ENCODE measurements around the gene RAP1A. TPM values are rescaled to one million over a fixed set of nuclear protein-coding genes. Genes with fewer than 3 reads are reported as not detected.

RAP1A gene
- total RNA-seq, 2 donors from 2014 or later, result 31.4 to 39.1 TPM

DNA sequence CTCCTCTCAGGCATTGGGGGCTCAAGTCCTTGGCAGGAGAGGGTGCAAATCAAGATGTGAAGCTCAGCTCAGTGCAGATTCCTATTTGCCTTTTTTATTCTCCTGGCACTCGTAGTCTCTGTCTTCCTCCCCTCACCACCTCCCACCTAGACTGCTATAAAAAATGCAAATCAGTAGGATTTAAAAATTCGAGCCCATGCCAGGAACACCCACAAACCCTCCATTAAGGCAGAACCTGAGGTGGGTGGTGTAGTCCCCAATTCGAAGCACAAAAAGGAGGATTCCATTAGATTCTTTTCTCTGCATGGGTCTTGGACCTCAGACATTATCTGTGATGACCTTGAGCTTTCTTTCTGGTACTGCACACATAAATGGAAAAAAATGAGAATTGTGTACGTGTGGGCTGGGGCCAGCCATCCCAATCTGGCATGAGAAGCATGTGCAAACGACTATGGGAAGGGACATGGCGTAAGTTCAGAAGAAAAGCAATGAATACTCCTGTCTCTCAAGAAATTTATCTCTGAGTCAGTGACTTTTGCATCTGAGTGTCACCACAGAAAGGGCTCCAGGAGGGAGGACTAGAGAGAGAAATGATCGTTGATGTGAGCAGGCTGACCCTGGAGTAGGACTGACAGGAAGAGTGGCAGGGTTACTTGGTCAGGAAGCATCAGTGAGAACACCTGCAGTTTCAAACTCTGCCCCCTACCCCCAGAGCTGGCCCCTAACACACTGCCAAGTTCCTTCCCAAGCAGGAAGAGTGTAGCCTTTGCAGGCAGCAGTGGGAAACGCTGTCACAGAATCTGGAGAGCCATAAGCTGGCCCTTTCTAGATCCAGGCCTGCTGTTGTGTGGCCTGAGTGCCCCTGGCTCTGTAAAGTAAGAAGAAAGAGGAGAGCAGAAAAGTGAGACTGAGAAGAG is 117.9 kb downstream of the RAP1A start:
- Histone ChIP-seq H3K4me3 (no peak overlapping the region), H3K9me3 (no peaks in the 10 kb centered on the region), H3K27ac (peak overlapping the region; percentile 90 to 92), H3K36me3 (no peaks in the 10 kb centered on the region), H3K4me1 (replicated peaks) (no peaks in the 10 kb centered on the region), H3K27me3 (replicated peaks; ENCODE audit: insufficient read depth) (no peaks in the 10 kb centered on the region)
- no peak for TF ChIP-seq POLR2AphosphoS5 (IDR thresholded peaks at IDR 0.05)
- TF ChIP-seq POLR2A (IDR thresholded peaks at IDR 0.05), result no peak
- TF ChIP-seq, protein P1, sequence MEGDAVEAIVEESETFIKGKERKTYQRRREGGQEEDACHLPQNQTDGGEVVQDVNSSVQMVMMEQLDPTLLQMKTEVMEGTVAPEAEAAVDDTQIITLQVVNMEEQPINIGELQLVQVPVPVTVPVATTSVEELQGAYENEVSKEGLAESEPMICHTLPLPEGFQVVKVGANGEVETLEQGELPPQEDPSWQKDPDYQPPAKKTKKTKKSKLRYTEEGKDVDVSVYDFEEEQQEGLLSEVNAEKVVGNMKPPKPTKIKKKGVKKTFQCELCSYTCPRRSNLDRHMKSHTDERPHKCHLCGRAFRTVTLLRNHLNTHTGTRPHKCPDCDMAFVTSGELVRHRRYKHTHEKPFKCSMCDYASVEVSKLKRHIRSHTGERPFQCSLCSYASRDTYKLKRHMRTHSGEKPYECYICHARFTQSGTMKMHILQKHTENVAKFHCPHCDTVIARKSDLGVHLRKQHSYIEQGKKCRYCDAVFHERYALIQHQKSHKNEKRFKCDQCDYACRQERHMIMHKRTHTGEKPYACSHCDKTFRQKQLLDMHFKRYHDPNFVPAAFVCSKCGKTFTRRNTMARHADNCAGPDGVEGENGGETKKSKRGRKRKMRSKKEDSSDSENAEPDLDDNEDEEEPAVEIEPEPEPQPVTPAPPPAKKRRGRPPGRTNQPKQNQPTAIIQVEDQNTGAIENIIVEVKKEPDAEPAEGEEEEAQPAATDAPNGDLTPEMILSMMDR (IDR thresholded peaks at IDR 0.05), result no peak
- intact Hi-C loops (cut with DNase I), result no loop called here
- 30% methylated on average over 8 of the region's 8 CpGs for WGBS
- DNase-seq (ENCODE audit: low spot score), result no peak

DNA sequence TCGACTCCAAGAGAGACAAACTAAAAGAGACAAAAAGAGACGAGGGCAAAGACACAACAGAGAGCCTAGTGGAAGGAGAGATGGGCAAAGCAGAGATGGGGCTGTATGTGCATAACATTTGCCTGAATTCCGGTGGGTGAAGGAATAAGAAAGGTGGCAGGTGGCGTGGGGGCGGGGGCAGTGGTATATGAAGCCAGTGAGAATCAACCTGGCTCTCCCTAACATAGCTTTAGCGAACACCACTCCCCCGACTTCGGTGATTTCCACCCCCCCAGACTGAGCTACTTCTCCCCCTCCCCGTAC is 118.5 kb downstream of the RAP1A start:
- no peaks in the 10 kb centered on the region for H3K36me3 ChIP-seq
- no peaks in the 10 kb centered on the region for H3K27me3 ChIP-seq (replicated peaks; ENCODE audit: insufficient read depth)
- no peaks in the 10 kb centered on the region for H3K9me3 ChIP-seq
- no peaks in the 10 kb centered on the region for H3K4me1 ChIP-seq (replicated peaks)
- peak overlapping the region; percentile 48 to 61 for H3K4me3 ChIP-seq
- intact Hi-C loops (cut with DNase I), result no loop called here
- TF ChIP-seq, protein P1 (IDR thresholded peaks at IDR 0.05), result no peak
- TF ChIP-seq POLR2A (IDR thresholded peaks at IDR 0.05) (no peak), POLR2AphosphoS5 (IDR thresholded peaks at IDR 0.05) (no peak)
- DNase-seq (ENCODE audit: low spot score), result no peak
- H3K27ac ChIP-seq, result peak overlapping the region; percentile 90 to 92
- 12% methylated on average over 9 of the region's 9 CpGs for WGBS

DNA sequence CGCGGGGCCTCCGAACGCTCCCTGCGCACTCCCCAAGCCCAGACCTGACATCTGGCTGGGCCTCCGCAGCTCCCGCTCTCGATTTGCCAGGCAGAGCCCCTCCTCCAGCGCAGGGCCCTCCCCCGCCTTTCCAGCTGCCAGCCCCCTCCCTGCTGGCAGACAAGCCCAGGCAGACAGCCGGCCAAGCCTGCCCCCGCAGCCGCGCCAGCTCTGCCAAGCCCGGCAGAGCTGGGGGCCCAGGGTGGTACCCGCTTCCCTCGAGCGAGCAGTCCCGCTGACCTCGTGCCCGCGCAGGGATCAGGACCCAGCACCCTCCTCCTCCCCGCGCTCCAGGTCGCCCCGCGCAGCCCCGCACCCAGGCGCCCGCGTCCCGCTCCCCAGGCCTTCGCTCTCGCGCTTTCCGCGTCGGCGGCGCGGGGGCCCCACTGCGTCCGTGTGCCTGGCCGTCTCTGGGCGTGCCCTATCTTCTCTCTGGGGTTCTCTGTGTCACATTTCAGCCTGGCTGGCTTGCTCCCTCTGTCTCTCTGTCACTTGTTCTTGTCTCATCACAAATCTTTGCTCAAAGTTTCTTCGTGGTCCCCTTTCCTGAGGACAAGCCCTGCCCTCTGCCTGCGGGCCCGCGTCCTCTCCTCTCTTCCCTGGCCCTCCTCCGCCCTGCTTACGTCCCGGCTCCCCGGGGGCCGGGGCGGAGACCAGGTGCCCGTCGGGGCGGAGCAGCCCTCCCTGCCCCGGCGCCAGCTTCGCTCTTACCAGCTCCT is 119.0 kb downstream of the RAP1A start:
- WGBS, result under 1% methylated on average over 61 of the region's 61 CpGs
- H3K9me3 ChIP-seq, result no peaks in the 10 kb centered on the region
- peak overlapping the region; percentile 48 to 61 for H3K4me3 ChIP-seq
- peak; percentile 74 for DNase-seq (ENCODE audit: low spot score)
- H3K4me1 ChIP-seq (replicated peaks), result no peaks in the 10 kb centered on the region
- H3K27me3 ChIP-seq (replicated peaks; ENCODE audit: insufficient read depth), result no peaks in the 10 kb centered on the region
- TF ChIP-seq POLR2A (IDR thresholded peaks at IDR 0.05) (peak; percentile 68), POLR2AphosphoS5 (IDR thresholded peaks at IDR 0.05) (peak; percentile 26)
- TF ChIP-seq, protein P1 (IDR thresholded peaks at IDR 0.05), result no peak
- no peaks in the 10 kb centered on the region for H3K36me3 ChIP-seq
- intact Hi-C loops (cut with DNase I), result no loop called here
- H3K27ac ChIP-seq, result peak overlapping the region; percentile 90 to 92

DNA sequence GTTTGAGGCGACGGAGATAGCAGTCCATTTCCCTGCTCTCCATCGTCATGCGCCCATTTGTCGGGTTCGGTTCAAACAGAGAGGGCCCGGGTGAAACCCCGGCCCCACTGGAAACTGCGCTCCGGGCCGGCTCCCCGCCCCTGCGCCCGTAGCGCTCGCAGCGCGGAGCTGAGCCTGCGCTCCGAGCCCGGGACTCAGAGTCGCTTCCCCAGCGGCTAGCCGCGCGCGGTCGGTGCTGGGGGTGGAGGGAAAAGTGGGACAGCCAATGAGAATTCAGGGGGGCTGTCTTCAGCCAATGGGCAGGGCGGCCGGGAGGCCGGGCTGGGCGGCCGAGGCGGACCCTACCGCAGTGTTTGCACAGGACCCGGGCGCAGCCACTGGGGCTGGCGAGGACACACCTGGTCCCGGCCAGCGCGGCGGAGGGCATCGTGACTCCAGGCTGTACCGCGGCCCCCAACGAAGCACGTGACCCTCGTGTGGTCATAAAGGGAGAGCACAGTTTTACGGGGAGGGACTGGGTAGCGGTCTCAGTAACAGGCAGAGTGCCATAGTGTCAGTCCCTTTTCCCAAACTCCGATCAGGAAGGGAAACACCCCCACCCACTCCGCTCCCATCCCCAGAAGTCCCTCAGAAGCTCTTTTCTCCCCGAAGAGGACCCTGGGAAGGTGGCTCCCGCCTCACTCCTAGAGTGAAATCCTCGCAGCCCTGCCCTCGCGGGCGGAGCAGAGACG is 119.8 kb downstream of the RAP1A start, which contains the start of gene INKA2:
TSS of gene INKA2 (minus strand) at position 202 of the 731 bp plus-strand sequence. CDS start at position 49, 153 bp downstream.
- no peaks in the 10 kb centered on the region for H3K36me3 ChIP-seq
- no peaks in the 10 kb centered on the region for H3K27me3 ChIP-seq (replicated peaks; ENCODE audit: insufficient read depth)
- WGBS, result under 1% methylated on average over 56 of the region's 59 CpGs
- intact Hi-C loops (cut with DNase I), result no loop called here
- no peaks in the 10 kb centered on the region for H3K9me3 ChIP-seq
- H3K4me3 ChIP-seq, result peak within 1 kb of the TSS; percentile 48 to 61
- H3K4me1 ChIP-seq (replicated peaks), result no peaks in the 10 kb centered on the region
- peak; percentile 88 for DNase-seq (ENCODE audit: low spot score)
- TF ChIP-seq, protein P1 (IDR thresholded peaks at IDR 0.05), result peak in 1 of 4 experiments; percentile 29
- TF ChIP-seq POLR2AphosphoS5 (IDR thresholded peaks at IDR 0.05), result peak; percentile 85
- peak; percentile 86 for TF ChIP-seq POLR2A (IDR thresholded peaks at IDR 0.05)
- H3K27ac ChIP-seq, result peak within 1 kb of the TSS; percentile 90 to 92

Measured in prostate gland (tissue), 2 donors.